Measurements from ENCODE around the gene SNX24. TPM values are rescaled to one million over a fixed set of nuclear protein-coding genes. Genes with fewer than 3 reads are reported as not detected.

The SNX24 gene
- total RNA-seq, 1 experiment from 2014 or later, result 13.9 TPM

- Histone ChIP-seq H3K56ac (ENCODE audit: insufficient read length, low read depth, low read length) (no peak overlapping the region), H2BK12ac (ENCODE audit: insufficient read length, low read depth, low read length) (no peak overlapping the region), H3K4ac (ENCODE audit: low read depth, low read length) (no peak overlapping the region), H3K4me2 (ENCODE audit: insufficient read depth, insufficient read length, low read length) (no peak overlapping the region), H2BK120ac (ENCODE audit: low read depth, low read length, poor library complexity, severe bottlenecking) (no peak overlapping the region), H3K9ac (ENCODE audit: extremely low read depth, insufficient read length, low read length) (no peak overlapping the region), H3K79me2 (ENCODE audit: insufficient read depth, low read length) (no peaks in the 10 kb centered on the region), H3K27me3 (ENCODE audit: insufficient read depth, low read length) (no peaks in the 10 kb centered on the region), H3K4me1 (ENCODE audit: insufficient read depth, low read length) (peaks cover 5% of the 10 kb centered on the region; the same call in 1 of the 2 replicates), H2AFZ (ENCODE audit: low read length) (no peak overlapping the region), H3K14ac (ENCODE audit: insufficient read depth, low read length) (no peak overlapping the region), H3K79me1 (ENCODE audit: insufficient read depth, low read depth, low read length, poor library complexity, severe bottlenecking) (no peaks in the 10 kb centered on the region), H3K23me2 (ENCODE audit: insufficient read length, low read depth, low read length, poor library complexity, severe bottlenecking) (no peaks in the 10 kb centered on the region), H3K9me3 (ENCODE audit: control insufficient read depth, low read depth, low read length) (no peaks in the 10 kb centered on the region), H2BK15ac (ENCODE audit: low read depth, low read length) (no peak overlapping the region), H3K27ac (ENCODE audit: insufficient read length, low read depth, low read length) (no peak overlapping the region), H4K5ac (ENCODE audit: insufficient read length, low read depth, low read length) (no peak overlapping the region), H2AK5ac (ENCODE audit: insufficient read length, low read length) (no peak overlapping the region), H3T11ph (ENCODE audit: low read length) (no peak overlapping the region), H3K23ac (ENCODE audit: insufficient read length, low read depth, low read length) (no peak overlapping the region), H2BK5ac (ENCODE audit: insufficient read length, low read length) (no peak overlapping the region), H3K18ac (ENCODE audit: insufficient read length, low read depth, low read length) (no peak overlapping the region), H4K91ac (ENCODE audit: insufficient read length, low read depth, low read length) (no peak overlapping the region), H4K20me1 (ENCODE audit: control insufficient read depth, insufficient read depth, insufficient read length) (no peaks in the 10 kb centered on the region), H2BK20ac (ENCODE audit: low read depth, low read length, poor library complexity, severe bottlenecking) (no peak overlapping the region), H4K8ac (replicated peaks; ENCODE audit: insufficient read length, low read depth, low read length) (no peak overlapping the region)
- Mint-ChIP-seq H3K4me3 (no peak overlapping the region), H3K27me3 (ENCODE audit: low read depth) (no peaks in the 10 kb centered on the region), H3K9me3 (no peaks in the 10 kb centered on the region), H3K36me3 (ENCODE audit: insufficient read depth in 1 of 3, low read depth in 3 of 3) (no peaks in the 10 kb centered on the region), H3K27ac (no peak overlapping the region), H3K4me1 (peaks cover 26 to 39% of the 10 kb centered on the region in 2 experiments)
- WGBS (ENCODE audit: extremely low coverage, insufficient read length, low lambda C conversion rate), result no CpG with 5 or more reads among the region's 1 CpG
- TF ChIP-seq CTCF (conservative IDR thresholded peaks at IDR 0.05), result no peak
- DNase-seq, result no peak
Measured at GRCh38 chr5:122929001-122929400, 83.6 kb downstream of the SNX24 start.
